ENCODE results near the gene RAD18.

DNA sequence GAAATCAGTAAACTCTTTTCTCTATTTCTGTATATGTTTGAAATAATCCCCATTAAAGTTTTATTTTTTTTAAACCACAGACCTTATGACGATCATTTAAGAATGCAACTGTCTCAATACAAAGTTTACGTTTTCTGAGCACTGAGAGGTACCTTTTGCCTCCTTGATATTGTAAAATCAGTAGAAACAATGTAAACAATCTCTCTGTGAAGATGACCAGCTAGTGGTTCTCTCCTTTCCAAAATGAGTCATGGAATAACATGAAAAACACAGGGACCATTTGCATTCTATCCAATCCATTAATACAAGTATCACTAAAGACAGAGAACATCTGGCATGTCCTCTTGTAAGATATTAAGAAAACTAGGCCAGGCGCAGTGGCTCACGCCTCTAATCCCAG is 48.8 kb downstream of the RAD18 start:
- TF ChIP-seq, protein P1, sequence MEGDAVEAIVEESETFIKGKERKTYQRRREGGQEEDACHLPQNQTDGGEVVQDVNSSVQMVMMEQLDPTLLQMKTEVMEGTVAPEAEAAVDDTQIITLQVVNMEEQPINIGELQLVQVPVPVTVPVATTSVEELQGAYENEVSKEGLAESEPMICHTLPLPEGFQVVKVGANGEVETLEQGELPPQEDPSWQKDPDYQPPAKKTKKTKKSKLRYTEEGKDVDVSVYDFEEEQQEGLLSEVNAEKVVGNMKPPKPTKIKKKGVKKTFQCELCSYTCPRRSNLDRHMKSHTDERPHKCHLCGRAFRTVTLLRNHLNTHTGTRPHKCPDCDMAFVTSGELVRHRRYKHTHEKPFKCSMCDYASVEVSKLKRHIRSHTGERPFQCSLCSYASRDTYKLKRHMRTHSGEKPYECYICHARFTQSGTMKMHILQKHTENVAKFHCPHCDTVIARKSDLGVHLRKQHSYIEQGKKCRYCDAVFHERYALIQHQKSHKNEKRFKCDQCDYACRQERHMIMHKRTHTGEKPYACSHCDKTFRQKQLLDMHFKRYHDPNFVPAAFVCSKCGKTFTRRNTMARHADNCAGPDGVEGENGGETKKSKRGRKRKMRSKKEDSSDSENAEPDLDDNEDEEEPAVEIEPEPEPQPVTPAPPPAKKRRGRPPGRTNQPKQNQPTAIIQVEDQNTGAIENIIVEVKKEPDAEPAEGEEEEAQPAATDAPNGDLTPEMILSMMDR (conservative IDR thresholded peaks at IDR 0.05 in 1 of 2, IDR thresholded peaks at IDR 0.05 in 1 of 2; ENCODE audit: extremely low read depth in 1 of 2, insufficient read depth in 1 of 2, low read depth in 1 of 2, low read length in 2 of 2) = no peak
- TF ChIP-seq EZH2 (IDR thresholded peaks at IDR 0.05; ENCODE audit: borderline replicate concordance, low read length) = no peak
